Fibroblast of lung (primary cell): ENCODE data around the gene PKP1.

ENCODE experiments used
- EZH2 ChIP-seq: IDR thresholded peaks from 2 replicates; pipeline ENCODE4 v1.5.1; 2012; ENCODE audit warnings: low read length, control low read depth, mild to moderate bottlenecking; ENCODE audit errors: missing control alignments
- TF ChIP-seq, protein P1 (sequence below), 2 donors: IDR thresholded peaks in 1 of 2; conservative IDR thresholded peaks in 1 of 2; 1 replicate in 1 of 2; 2 replicates in 1 of 2; pipeline ENCODE4 v1.5.1; 2011 to 2012; ENCODE audit warnings: low read length in 2 of 2, control low read depth in 1 of 2, inconsistent platforms in 1 of 2, low read depth in 1 of 2, mild to moderate bottlenecking in 1 of 2

DNA sequence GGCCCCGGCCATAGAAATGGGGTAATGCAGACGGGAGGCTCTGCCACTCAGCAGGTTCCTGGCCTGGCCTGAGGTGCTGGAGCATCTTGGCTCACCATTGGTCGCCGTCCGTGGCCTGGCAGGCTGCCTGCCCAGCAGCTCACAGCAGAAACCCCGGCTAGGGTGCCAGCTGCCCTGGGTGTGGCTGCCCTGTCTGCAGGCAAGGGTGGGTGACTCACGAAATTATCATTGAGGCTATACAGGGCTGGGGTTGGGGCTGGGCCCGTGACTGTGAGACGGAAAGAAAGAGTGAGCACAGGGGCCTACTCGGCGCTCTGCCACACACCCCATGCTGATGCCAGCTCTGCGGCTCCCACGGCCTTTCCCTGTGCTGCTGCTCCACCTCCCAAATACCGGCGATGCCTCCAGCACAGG lies 8.0 kb upstream of the PKP1 start:
- TF ChIP-seq, protein P1, sequence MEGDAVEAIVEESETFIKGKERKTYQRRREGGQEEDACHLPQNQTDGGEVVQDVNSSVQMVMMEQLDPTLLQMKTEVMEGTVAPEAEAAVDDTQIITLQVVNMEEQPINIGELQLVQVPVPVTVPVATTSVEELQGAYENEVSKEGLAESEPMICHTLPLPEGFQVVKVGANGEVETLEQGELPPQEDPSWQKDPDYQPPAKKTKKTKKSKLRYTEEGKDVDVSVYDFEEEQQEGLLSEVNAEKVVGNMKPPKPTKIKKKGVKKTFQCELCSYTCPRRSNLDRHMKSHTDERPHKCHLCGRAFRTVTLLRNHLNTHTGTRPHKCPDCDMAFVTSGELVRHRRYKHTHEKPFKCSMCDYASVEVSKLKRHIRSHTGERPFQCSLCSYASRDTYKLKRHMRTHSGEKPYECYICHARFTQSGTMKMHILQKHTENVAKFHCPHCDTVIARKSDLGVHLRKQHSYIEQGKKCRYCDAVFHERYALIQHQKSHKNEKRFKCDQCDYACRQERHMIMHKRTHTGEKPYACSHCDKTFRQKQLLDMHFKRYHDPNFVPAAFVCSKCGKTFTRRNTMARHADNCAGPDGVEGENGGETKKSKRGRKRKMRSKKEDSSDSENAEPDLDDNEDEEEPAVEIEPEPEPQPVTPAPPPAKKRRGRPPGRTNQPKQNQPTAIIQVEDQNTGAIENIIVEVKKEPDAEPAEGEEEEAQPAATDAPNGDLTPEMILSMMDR (conservative IDR thresholded peaks at IDR 0.05 in 1 of 2, IDR thresholded peaks at IDR 0.05 in 1 of 2; ENCODE audit: low read depth in 1 of 2, low read length in 2 of 2): no peak
- no peak for TF ChIP-seq EZH2
